H1 (cell line): ENCODE data around the gene UFSP2. TPM values are rescaled to one million over a fixed set of nuclear protein-coding genes. Genes with fewer than 3 reads are reported as not detected.

Source experiments
- ASH2L ChIP-seq: fragments of 200-600, 300-600 bp; sonication (generic); IDR thresholded peaks from one replicate; pipeline ENCODE4 v1.7.1; 2017; ENCODE audit warnings: low read length
- CEBPB ChIP-seq: IDR thresholded peaks from 2 replicates; pipeline ENCODE4 v1.6.1; 2012; ENCODE audit warnings: low read depth, low read length
- CHD1 ChIP-seq: IDR thresholded peaks from 2 replicates; pipeline ENCODE4 v1.6.1; 2012; ENCODE audit warnings: low read depth, low read length, improper control_type of control experiment
- CHD7 ChIP-seq: fragments of 300-600 bp; sonication (generic); IDR thresholded peaks from 2 replicates; pipeline ENCODE4 v1.7.1; 2012; ENCODE audit warnings: low read length, moderate library complexity, mild to moderate bottlenecking, inconsistent platforms; ENCODE audit not compliant: insufficient replicate concordance
- KDM4A ChIP-seq: IDR thresholded peaks from one replicate; pipeline ENCODE4 v1.7.1; 2012; ENCODE audit warnings: low read depth, mild to moderate bottlenecking, moderate library complexity, low read length, inconsistent platforms; ENCODE audit not compliant: severe bottlenecking
- NANOG ChIP-seq: IDR thresholded peaks from 2 replicates; pipeline ENCODE4 v1.6.1; 2011; ENCODE audit warnings: low read length, low read depth, mild to moderate bottlenecking, inconsistent platforms; ENCODE audit not compliant: insufficient read depth, poor library complexity, severe bottlenecking
- RAD21 ChIP-seq, 2 experiments: IDR thresholded peaks in 1 of 2; conservative IDR thresholded peaks in 1 of 2; 2 replicates each; pipeline ENCODE4 v1.6.1; 2011; ENCODE audit warnings: low read depth in 2 of 2, low read length in 2 of 2, improper control_type of control experiment in 1 of 2, inconsistent platforms in 1 of 2, mild to moderate bottlenecking in 1 of 2, moderate library complexity in 1 of 2
- TCF12 ChIP-seq: IDR thresholded peaks from 2 replicates; pipeline ENCODE4 v1.6.1; 2011; ENCODE audit warnings: low read depth, mild to moderate bottlenecking, low read length
- polyA plus RNA-seq, 7 experiments: library from polyadenylated mRNA; depleted of rRNA in 3 of 7; stranded (reverse) in 5 of 7; unstranded in 2 of 7; fragments of >200 nt in 5 of 7; fragments of 200-250 nt in 2 of 7; gene quantifications; 1 replicate in 5 of 7; 2 replicates in 1 of 7; 4 replicates in 1 of 7; pipeline versions ENCODE4 v1.2.1 to v1.2.3, GENCODE V29; 2011 to 2013; ENCODE audit warnings: missing spikeins in 2 of 7, mixed read lengths in 2 of 7
- total RNA-seq: library from RNA; stranded (reverse); fragmentation: NEBNext Ultra II Directional; extraction: Animal tissue kit (Norgen Biotek cat#: 25700); gene quantifications from 2 replicates; pipeline ENCODE4 v1.2.1, GENCODE V29; 2021

UFSP2 gene
- total and polyA plus RNA-seq, 2 of the 8 experiments (the other 6 are each of a cell fraction or from before 2014, with no cell fraction given), result 22.9 to 26.0 TPM

GRCh38 chr4:185416955-185417354 is 8.8 kb downstream of the UFSP2 start (continued):
- TF ChIP-seq CHD7 (no peak), CHD1 (no peak), TCF12 (no peak), ASH2L (no peak), NANOG (no peak), KDM4A (no peak), RAD21 (IDR thresholded peaks at IDR 0.05 in 1 of 2, conservative IDR thresholded peaks at IDR 0.05 in 1 of 2; ENCODE audit: low read depth in 2 of 2, low read length in 2 of 2) (no peak), CEBPB (no peak)
